ENCODE results near the gene PCNA.
A peak's percentile ranks its signal among the peaks of the same experiment; 100 is the strongest.

The PCNA gene

DNA sequence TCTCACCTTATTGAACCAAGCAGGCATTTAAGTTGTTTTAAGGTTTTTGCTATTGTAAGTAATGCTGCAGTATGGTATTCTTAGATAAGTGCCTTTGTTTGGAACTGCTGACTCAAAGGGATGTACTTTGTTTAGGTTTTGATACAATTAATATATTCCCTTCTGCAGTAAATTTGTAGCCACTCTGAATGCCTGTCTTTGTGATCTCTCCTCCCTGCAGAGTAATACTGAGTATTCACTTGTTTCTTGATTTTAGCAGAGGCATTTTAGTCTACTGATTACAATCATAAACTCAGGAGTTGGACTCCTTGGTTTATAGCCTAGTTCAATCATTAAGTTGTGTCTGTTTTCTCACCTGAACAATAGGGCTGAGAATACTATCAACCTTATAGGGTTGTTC, 20.4 kb upstream of the PCNA start:
- FAIRE-seq, result no peak
- TF ChIP-seq POLR2AphosphoS5 (IDR thresholded peaks at IDR 0.05; ENCODE audit: low read depth, low read length) (no peak), TAF1 (IDR thresholded peaks at IDR 0.05; ENCODE audit: borderline replicate concordance, low read depth, low read length) (no peak), POLR2A (IDR thresholded peaks at IDR 0.05; ENCODE audit: low read depth, low read length) (no peak)
- no peak for DNase-seq (ENCODE audit: insufficient read length)

DNA sequence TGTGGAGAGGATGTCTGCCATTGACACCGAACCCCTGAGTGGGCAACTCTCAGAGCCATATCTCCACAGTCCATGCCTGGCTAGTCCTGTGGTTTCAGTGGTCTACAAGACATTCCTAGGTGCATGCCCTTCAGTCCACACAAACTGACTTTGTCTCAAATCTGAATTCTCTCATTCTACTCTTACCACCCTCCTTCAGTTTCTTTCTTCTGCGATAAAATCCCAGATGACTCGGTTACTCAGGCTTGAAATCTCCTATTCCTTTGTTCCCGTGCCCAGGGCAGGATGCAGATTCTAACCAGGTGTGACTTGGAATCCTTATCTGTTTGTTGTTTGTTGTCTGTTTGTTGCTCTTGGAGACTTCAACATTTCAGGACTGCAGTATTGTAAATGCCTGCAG, 16.3 kb upstream of the PCNA start:
- FAIRE-seq, result peak; percentile 42
- DNase-seq (ENCODE audit: insufficient read length), result no peak
- TF ChIP-seq TAF1 (IDR thresholded peaks at IDR 0.05; ENCODE audit: borderline replicate concordance, low read depth, low read length) (no peak), POLR2AphosphoS5 (IDR thresholded peaks at IDR 0.05; ENCODE audit: low read depth, low read length) (no peak), POLR2A (IDR thresholded peaks at IDR 0.05; ENCODE audit: low read depth, low read length) (no peak)

DNA sequence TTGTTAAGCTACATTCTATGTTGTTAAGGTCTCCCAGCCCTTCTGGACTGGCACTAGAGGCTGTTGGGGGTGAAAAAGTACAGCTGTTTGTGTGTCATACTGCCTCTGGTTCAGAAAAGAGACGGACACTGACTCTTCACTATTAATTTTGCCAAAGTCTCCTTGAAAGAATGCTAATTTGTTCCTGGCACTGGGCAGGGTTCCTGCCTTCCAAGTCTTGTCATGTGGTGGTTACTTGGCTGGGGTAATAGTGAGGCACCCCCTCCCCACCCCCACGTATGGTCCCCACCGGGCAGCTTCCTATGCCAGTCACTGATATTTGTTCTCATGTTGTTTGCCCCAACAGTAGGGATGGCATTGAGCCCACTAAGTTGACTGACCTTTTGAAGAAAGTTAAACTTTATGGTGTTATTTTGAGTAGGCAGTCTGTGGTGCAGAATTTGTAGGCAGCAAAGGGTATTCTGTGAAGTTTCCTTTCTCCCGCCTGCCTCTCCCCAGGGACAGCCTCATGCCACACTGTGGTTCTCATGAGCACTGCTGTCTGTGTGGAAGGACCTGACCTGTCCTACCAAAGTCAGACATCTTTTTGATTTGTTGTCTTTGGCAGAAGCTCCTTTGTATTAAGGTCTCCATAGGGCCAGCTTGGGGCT, 15.7 kb upstream of the PCNA start:
- FAIRE-seq, result no peak
- no peak for DNase-seq (ENCODE audit: insufficient read length)
- TF ChIP-seq POLR2AphosphoS5 (IDR thresholded peaks at IDR 0.05; ENCODE audit: low read depth, low read length), result no peak
- no peak for TF ChIP-seq TAF1 (IDR thresholded peaks at IDR 0.05; ENCODE audit: borderline replicate concordance, low read depth, low read length)
- no peak for TF ChIP-seq POLR2A (IDR thresholded peaks at IDR 0.05; ENCODE audit: low read depth, low read length)

DNA sequence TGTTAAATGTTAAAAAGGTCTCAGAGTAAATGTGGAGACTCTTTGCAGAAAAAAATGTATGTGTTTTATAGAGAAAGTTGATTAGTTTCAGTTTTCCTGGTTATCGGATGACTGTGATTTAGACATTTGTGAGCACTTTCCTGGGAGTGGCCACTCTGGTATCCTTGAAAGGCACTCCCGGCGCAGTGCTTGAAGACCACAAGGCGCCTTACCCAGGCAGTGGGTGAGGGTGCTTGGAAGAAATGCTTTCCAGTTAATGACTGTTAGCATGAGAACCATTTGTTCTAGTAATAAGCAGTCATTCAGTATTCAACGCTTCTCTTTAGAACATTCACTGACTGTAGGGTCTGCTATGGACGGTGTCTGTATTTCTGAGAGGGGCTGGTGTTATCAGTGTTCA, 14.2 kb upstream of the PCNA start:
- DNase-seq (ENCODE audit: insufficient read length) (no peak), FAIRE-seq (no peak)
- TF ChIP-seq TAF1 (IDR thresholded peaks at IDR 0.05; ENCODE audit: borderline replicate concordance, low read depth, low read length) (no peak), POLR2A (IDR thresholded peaks at IDR 0.05; ENCODE audit: low read depth, low read length) (no peak), POLR2AphosphoS5 (IDR thresholded peaks at IDR 0.05; ENCODE audit: low read depth, low read length) (no peak)

DNA sequence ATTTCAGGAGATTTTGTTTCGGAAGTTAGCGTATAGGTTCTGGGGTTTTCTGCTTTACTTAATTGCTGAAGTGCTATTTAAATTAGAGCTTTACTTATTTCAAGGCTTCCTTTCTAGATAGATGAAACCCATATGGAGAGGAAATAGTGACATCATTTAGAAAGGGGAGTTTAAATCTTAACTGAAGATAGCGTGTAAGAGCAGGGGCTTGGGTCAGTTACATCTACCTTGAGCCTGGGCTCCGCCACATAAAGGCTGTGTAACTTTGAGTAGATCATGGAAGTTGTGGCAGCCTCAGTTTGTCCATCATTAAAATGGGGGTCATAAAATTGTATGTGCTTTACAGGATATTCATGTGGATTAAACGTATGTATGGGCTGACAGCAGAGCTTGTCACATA, 11.7 kb upstream of the PCNA start:
- FAIRE-seq (peak; percentile 66), DNase-seq (ENCODE audit: insufficient read length) (no peak)
- TF ChIP-seq POLR2AphosphoS5 (IDR thresholded peaks at IDR 0.05; ENCODE audit: low read depth, low read length) (no peak), TAF1 (IDR thresholded peaks at IDR 0.05; ENCODE audit: borderline replicate concordance, low read depth, low read length) (no peak), POLR2A (IDR thresholded peaks at IDR 0.05; ENCODE audit: low read depth, low read length) (no peak)

DNA sequence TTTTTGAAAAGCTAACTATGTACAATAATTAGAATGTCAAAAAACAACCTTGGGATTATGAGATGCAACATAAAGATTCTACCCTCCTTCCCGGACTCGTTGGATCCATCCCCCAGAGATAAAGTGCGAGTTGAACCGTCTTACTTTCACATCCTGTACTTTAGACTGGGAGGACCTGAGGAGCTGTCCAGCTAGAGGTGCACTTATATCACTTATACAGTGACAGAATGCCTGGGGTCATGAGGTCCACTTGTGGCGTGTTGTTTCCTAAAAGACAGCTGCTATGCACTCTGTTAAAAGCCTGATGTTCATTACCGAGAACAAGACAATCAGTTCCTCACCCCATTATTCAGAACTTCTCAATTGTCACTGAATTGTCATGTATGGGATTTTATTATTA, 9.1 kb upstream of the PCNA start:
- DNase-seq (ENCODE audit: insufficient read length) (no peak), FAIRE-seq (no peak)
- TF ChIP-seq TAF1 (IDR thresholded peaks at IDR 0.05; ENCODE audit: borderline replicate concordance, low read depth, low read length) (no peak), POLR2A (IDR thresholded peaks at IDR 0.05; ENCODE audit: low read depth, low read length) (no peak), POLR2AphosphoS5 (IDR thresholded peaks at IDR 0.05; ENCODE audit: low read depth, low read length) (no peak)

DNA sequence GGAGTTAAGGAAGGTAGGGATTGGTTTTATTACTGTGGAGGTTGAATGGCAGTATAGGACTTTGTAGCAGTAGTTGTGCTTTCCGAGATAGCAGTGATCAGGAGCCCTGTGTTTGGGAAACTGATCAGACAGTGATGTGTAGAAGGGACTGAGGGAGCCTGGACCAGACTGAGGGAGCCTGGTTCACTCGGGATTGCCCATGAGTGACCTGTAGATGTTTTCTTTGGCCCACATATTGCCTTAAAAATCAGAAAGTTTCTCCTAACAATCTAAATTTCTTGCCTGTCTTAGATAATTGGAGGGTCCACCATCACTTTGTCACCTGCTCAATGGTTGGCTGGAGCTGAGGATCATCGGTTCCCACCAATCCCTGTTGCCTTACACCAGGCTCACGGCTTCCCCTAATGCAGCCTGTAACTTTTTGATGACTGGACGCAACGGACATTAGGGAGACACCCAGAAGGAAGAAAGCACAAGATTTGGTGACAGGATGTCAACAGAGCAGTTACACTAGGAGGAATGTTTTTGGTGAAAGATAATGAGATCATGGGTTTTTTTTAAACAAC, 8.2 kb upstream of the PCNA start:
- no peak for DNase-seq (ENCODE audit: insufficient read length)
- no peak for TF ChIP-seq POLR2A (IDR thresholded peaks at IDR 0.05; ENCODE audit: low read depth, low read length)
- FAIRE-seq, result no peak

DNA sequence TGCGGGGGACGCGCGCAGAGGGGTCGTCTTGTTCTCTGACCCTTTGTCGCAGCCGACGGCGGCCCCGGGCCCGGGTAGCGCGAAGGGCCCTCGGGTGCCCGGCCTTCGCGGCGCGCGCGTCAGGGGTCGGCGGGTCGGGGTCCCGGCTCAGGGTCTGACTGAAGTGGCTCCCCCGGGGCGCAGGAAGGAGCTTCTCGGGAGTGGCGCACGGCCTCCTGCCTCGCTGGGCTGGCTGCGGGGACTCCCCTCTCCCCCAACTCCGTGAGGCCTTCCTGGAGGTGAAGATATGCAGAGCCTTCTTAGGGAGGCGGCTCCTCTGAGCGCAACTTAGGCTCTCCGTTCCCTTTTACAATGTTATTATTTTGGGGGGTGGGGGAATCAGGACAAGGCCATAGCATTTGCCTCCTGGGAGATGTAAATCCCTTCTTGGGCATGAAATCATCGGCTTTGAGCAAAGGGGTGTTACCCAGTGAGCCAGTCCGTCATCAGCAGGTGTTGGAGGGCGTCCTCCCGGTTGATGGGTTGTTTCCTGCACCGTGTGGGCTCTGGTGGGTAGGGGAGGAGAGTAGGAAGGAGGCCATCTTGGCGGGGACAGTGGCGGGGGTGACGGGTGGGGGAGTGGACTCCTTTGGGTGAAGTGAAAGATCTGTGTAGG, 7.6 kb upstream of the PCNA start:
- FAIRE-seq (peak; percentile 91), DNase-seq (ENCODE audit: insufficient read length) (peak; percentile 46)
- TF ChIP-seq TAF1 (IDR thresholded peaks at IDR 0.05; ENCODE audit: borderline replicate concordance, low read depth, low read length), result no peak
- no peak for TF ChIP-seq POLR2A (IDR thresholded peaks at IDR 0.05; ENCODE audit: low read depth, low read length)
- no peak; the same call in 1 of the 2 replicates for TF ChIP-seq POLR2AphosphoS5 (IDR thresholded peaks at IDR 0.05; ENCODE audit: low read depth, low read length)

DNA sequence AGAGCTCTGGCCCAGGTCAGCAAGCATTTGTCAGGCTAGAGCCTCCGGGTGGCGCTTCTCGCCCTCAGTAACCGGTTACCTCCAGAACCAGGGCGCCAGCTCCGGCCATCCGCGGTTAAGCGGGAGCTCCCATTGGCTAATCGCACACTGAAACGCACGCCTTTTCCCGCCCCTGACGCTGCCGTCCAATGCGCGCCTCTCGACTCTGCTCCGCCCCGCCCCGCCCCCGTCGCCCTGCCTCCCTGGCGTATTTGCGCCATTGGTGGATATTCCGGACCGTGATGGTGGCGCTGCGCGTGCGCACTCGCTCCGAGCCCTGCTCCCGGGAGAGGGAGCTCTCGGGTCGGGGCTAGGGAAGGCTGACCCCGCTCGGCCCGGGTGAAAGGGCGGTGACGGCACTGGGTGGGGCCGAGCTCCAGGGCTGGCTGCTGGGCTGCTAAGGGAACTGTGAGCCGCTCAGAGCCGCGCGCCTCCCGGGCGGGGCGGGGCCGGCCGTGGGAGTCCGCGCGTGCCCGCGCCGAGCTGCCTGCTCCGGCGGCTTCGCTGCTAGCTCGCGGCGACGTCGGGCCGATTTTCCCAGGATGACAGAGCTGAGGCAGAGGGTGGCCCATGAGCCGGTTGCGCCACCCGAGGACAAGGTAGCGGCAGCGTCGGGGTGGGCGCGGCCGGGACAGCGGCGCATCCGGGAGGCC, 6.9 kb upstream of the PCNA start, which contains the start of gene CDS2:
TSS of gene CDS2 (plus strand) at position 497 of the 692 bp plus-strand sequence. CDS start at position 582, 85 bp downstream.
- peak; percentile 94 for DNase-seq (ENCODE audit: insufficient read length)
- peak; percentile 100 for FAIRE-seq
- TF ChIP-seq POLR2A (IDR thresholded peaks at IDR 0.05; ENCODE audit: low read depth, low read length) (peak; percentile 51; the same call in 1 of the 2 replicates), POLR2AphosphoS5 (IDR thresholded peaks at IDR 0.05; ENCODE audit: low read depth, low read length) (no peak), TAF1 (IDR thresholded peaks at IDR 0.05; ENCODE audit: borderline replicate concordance, low read depth, low read length) (no peak)

DNA sequence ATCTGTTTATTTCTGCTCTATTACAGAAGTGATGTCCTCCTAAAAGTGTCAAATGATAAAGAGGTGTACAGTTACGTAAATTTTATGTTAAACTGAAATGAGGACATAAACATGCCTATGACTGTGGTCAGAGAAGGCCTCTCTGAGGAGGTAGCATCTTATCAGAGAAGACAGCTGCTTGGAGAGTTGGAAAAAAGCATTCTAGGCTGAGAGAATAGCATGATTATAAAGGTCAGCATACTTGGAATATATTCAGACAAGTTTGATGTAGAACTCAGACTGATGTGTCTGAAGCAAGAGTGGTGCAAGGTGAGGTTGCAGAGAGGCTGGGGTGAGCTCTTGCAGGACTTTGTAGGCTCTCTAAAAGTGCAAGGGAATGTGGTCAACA, 3.1 kb upstream of the PCNA start:
- TF ChIP-seq POLR2AphosphoS5 (IDR thresholded peaks at IDR 0.05; ENCODE audit: low read depth, low read length) (no peak), TAF1 (IDR thresholded peaks at IDR 0.05; ENCODE audit: borderline replicate concordance, low read depth, low read length) (no peak), POLR2A (IDR thresholded peaks at IDR 0.05; ENCODE audit: low read depth, low read length) (no peak)
- DNase-seq (ENCODE audit: insufficient read length) (no peak), FAIRE-seq (no peak)

DNA sequence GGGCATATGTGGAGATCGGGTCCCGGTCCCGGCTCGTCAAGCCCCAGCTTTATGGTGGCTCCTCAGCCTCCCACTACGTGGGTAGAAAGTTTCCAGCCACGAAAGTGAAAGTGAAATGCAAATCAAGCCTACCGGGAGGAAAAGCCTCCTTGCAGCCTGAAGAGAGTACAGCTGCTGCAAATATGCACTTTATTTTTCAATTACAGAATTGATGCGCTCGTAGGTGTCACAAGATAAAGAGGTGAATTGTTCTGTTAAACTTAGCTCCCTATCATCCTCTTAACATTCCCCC, 373 bp upstream of the PCNA start:
- TF ChIP-seq TAF1 (IDR thresholded peaks at IDR 0.05; ENCODE audit: borderline replicate concordance, low read depth, low read length) (no peak), POLR2A (IDR thresholded peaks at IDR 0.05; ENCODE audit: low read depth, low read length) (no peak; the same call in 1 of the 2 replicates), POLR2AphosphoS5 (IDR thresholded peaks at IDR 0.05; ENCODE audit: low read depth, low read length) (no peak)
- FAIRE-seq (no peak), DNase-seq (ENCODE audit: insufficient read length) (no peak)

DNA sequence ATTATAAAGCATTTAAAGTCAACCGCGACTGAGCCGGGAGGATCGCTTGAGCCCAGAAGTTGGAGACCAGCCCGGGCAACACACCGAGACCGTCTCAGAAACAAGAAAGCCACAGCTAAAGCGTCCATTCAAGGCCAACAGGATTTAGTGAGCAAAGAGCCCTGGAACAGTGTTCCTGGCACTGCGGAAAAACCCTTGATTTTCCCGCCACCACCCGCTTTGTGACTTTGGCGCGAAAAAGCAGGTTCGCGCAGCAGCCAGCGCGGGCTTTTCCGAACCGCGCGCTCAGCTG, 669 bp downstream of the PCNA start:
- FAIRE-seq (no peak), DNase-seq (ENCODE audit: insufficient read length) (no peak)
- TF ChIP-seq POLR2AphosphoS5 (IDR thresholded peaks at IDR 0.05; ENCODE audit: low read depth, low read length) (no peak), POLR2A (IDR thresholded peaks at IDR 0.05; ENCODE audit: low read depth, low read length) (no peak), TAF1 (IDR thresholded peaks at IDR 0.05; ENCODE audit: borderline replicate concordance, low read depth, low read length) (no peak)
